Embryonic facial prominence (tissue), 1 donor: ENCODE measurements around the gene EXOSC5.
A peak's percentile ranks its signal among the peaks of the same experiment; 100 is the strongest.

Source experiments
- DNase-seq: peaks from one replicate; pipeline ENCODE4 v3.0.0-alpha.2; 2016; ENCODE audit errors: extremely low spot score

Gene EXOSC5

GRCh38 chr19:41367848-41368301 lies 29.3 kb downstream of the EXOSC5 start:
- no peak for DNase-seq

- DNase-seq, result no peak
Measured at GRCh38 chr19:41366089-41366488, 31.1 kb downstream of the EXOSC5 start.

DNA sequence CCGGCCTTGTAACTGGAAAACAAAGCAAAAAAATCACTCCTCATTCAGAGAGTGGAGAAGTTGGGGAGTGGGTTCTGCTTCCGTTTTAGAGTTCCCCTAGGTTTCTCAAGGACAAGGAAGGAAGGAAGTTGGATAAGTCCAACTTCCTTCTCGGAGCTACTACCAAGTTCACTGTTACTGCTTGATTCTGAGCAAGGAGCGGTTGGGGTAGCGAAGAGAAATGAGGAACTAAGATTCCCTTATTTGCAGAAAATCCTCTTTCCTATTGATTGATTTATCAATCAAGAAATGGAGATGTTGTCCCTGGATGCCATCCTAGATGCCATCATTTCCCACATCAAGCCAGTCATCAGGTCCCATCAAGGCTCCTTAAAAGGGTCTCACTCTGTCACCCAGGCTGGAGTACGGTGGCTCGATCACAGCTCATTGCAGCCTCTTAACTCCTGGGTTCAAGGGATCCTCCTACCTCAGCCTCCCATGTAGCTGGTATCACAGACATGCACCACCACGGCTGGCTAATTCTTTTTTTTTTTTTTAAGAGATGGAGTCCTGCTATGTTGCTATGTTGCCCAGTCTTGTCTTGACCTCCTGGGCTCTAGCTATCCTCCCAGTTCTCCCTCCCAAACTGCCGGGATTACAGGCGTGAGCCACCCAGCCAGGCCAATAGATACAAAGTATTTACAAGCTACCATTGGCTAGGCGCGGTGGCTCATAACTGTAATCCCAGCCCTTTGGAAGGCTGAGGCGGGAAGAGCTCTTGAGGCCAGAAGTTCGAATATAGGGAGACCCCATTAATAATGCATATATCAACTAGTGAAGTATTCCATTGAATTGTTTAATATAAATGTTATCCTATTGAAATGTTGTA lies 32.4 kb downstream of the EXOSC5 start:
- no peak for DNase-seq

GRCh38 chr19:41363753-41364523 lies 33.2 kb downstream of the EXOSC5 start, which contains the start of gene B9D2:
B9D2 (minus strand) TSS chr19:41364149; CDS start chr19:41363519, 630 bp downstream.
- peak; percentile 97 for DNase-seq

DNA sequence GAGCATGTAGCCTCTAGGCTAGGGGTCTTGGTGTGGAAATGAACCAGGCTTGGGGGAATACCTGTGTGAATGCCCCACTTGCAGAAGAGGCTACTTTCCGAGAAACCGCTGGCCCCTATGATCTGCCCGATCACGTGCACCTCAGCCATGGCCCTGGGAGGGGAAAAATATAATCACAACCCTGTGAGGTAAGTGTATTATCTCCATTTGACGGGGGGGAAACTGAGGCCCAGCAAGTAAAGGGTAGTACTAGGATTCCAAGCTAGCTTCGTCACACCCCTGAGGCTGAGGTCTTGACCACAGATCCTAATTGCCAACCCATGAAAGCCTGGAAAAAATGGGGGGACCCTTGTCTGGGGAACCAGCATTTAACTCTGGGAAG lies 33.8 kb downstream of the EXOSC5 start:
- DNase-seq, result no peak

DNA sequence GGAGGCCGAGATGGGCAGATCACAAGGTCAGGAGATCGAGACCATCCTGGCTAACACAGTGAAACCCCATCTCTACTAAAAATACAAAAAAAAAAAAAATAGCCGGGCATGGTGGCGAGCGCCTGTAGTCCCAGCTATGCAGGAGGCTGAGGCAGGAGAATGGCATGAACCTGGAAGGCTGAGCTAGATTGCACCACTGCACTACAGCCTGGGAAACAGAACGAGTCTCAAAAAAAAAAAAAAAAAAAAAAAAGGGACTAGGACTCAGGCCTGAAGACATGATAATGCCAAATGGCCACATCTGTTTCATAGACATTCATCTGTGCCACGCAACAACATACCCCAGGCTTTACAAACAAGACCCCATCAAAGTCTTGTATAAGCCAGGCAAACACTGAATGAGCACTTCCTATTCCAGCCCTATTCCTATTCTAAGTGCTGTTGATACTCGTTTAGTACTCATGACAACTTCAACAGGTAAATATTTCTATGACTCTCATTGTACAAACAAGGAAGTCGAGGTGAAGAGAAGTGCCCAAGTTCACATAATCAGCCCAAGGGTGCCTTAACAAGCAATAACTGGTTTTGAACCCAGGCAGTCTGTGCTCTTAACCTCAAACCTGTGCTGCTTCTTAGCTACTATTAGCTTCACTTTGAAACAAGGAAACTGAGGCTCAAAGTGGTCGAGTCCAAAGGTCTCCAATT lies 34.9 kb downstream of the EXOSC5 start:
- no peak for DNase-seq

DNA sequence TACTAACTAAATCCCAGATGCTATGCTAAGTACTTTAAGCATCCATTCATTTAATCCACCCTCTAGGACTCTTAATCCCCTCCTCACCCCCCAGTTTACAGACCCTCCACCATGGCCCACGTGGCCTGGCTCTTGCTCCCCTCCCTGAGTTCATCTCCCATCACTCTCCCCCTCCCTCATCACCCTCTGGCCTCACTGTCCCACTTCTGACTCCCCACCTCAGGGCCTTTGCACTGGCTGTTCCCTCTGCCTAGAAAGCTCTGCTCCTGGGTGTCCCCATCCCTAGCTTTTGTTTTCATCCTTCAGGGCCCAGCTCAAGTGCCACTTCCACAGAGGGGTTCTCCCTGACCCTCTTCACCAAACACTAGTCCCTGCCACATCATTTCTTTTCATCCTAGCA lies 37.4 kb downstream of the EXOSC5 start:
- DNase-seq, result no peak

- DNase-seq, result no peak
Measured at GRCh38 chr19:41357746-41358145, 39.4 kb downstream of the EXOSC5 start.

DNA sequence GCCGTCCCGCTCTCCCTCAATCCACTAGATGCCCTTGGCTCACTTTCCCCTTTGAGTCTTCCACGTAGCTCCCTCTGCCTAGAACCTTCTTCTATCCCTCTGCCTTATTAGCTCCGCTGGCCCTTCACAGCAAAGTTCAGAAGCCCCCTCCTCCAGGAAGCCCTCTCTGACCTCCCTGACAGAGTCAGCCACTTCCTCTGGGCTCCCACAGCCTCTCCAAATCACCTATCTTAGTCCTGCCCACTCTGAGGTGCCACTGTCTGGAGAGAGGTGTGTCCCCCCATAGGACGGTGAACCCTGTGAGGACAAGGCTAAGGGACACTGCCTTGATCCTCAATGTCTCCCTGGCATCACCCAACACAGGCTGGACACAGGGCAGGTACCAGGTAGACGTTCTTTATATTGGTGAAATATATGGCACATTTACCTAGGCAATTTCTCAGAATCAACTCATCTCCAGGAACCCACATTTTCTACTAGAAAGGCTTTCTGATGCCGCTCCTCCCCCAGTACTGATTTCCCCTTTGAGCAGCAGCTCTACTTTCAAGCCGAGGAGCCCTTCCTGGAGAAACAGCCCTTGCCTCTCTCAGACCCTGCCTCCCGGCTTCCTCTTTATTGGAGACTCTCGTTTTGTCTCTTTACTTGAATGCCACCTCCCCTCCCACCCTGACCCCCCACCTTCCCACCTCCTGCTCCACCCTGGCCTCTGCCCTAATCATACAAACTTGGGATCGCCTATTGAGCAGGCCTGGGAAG lies 40.0 kb downstream of the EXOSC5 start:
- DNase-seq, result no peak

GRCh38 chr19:41355802-41356201 lies 41.4 kb downstream of the EXOSC5 start:
- no peak for DNase-seq

- DNase-seq, result no peak
Measured at GRCh38 chr19:41355035-41355434, 42.1 kb downstream of the EXOSC5 start.

GRCh38 chr19:41354343-41354953 lies 42.7 kb downstream of the EXOSC5 start:
- DNase-seq, result no peak

DNA sequence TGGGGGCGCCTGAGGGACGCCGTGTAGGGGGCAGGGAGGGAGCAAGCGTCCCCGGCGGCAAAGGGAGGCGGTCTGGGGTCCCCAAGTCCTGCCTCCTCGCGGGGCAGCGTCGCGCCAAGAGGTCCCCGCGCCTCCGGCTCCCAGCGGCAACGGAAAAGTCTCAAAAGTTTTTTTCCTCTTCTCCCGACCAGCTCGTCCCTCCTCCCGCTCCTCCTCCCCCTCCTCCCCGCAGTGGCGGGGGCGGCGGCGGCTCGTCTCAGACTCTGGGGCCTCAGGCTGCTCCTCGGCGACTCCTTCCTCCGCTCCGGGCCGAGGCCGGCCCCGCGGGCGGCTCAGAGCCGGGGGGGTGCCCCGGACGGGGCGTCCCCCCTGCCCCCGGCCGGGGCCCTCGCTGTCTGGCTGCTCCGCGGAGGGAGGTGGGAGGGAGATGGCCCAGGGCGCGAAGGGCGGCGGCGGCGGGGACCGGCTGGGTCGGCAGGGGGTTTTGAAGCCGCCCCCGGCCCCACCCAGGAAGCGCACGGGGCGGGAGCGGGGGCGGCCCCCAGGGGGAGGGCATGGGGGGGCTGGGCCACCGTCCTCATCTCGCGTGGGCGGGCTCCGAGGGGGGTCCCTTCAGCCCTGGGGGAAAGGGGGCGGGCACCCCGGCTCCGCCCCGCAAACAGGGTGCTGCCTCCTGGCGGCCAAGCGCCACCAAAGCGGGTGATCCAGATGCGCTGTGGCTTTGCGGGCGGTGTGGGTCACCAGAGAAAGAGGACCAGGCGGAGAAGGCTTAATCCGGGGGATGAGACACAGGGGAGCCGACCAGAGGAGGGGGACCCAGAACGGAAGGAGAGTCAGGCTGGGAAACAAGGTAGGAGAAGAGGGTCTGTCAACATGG lies 43.5 kb downstream of the EXOSC5 start, which contains the start of gene TGFB1:
TGFB1 (minus strand) TSS at position 457 of the 877 bp plus-strand sequence. CDS start 878 bp downstream, outside the sequence.
- no peak for DNase-seq

DNA sequence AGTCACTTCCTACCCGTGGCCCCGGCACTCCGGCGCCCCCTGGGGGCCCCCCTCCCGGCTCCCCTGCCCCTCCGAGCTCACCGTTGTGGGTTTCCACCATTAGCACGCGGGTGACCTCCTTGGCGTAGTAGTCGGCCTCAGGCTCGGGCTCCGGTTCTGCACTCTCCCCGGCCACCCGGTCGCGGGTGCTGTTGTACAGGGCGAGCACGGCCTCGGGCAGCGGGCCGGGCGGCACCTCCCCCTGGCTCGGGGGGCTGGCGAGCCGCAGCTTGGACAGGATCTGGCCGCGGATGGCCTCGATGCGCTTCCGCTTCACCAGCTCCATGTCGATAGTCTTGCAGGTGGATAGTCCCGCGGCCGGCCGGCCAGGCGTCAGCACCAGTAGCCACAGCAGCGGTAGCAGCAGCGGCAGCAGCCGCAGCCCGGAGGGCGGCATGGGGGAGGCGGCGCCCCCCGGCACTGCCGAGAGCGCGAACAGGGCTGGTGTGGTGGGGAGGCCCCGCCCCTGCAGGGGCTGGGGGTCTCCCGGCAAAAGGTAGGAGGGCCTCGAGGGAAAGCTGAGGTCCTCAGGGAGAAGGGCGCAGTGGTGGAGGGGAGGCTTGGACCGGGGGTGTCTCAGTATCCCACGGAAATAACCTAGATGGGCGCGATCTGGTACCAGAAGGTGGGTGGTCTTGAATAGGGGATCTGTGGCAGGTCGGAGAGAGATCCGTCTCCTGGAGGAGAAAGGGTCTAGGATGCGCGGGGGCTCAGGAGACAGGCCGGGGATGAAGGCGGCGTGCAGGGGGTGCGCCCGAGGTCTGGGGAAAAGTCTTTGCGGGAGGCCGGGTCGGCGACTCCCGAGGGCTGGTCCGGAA lies 44.3 kb downstream of the EXOSC5 start:
- DNase-seq, result no peak

GRCh38 chr19:41352279-41352608 lies 44.9 kb downstream of the EXOSC5 start:
- DNase-seq, result no peak

GRCh38 chr19:41351339-41352245 lies 45.6 kb downstream of the EXOSC5 start:
- no peak for DNase-seq

GRCh38 chr19:41350735-41351338 lies 46.3 kb downstream of the EXOSC5 start:
- no peak for DNase-seq
